ENCODE data around the gene ZIC4. TPM values are rescaled to one million over a fixed set of nuclear protein-coding genes. Genes with fewer than 3 reads are reported as not detected.

The ZIC4 gene
- total RNA-seq (2014; rRNA removed) = 1.1 and 3.4 TPM in 2 replicates
- 2.7 TPM for polyA plus RNA-seq (2012)

DNA sequence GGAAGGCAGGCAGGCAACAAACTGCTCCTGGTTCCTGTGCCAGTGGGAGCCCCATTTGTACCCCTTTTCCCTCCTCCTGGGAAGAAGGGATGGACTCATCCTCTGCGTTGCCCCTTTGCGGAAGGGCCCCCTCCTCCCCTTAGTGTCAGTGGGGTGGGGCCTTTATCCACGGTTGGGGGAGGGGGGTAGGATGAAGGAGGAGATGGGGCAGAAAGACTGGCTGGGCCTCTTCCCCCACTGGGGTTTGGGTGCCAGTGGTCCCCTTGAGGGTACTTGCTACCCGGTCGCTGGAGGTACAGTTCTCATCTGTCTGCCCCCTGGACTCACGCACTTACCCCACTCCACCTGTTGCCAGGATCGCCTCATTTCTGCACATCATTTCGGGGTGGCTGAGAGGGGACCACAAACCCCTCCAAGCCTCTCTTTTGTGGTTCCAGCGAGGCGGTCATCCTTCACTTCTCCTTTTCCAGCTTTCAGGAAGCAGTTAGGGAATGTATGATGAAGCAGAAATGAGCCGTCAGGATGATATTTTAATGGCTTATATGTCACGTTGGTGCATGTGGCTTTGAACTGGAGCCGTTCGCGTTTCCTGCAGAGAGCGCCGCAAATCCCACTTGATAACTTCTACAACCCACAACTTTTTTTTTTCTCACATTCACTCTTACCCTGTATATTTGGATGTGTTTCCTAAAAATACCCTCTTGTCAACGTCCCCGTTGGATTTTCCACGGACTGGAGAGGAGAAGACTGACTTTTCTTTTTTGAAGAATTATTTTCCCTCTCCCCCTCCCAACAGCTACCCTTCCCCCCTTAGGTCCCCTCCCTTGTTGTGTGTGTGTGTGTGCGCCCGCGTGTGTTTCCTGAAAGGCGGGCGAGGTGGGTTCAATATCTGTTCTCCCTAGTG, at the start of gene ZIC4:
ZIC4 (minus strand) TSS at position 516 of the 904 bp plus-strand sequence. CDS start 3,746 bp downstream, outside the sequence.
- DNase-seq (ENCODE audit: low read depth) = no peak

- no peak for DNase-seq (ENCODE audit: low read depth)
Measured at GRCh38 chr3:147449669-147450068, 43.3 kb upstream of the ZIC4 start.

- no peak for DNase-seq (ENCODE audit: low read depth)
Measured at GRCh38 chr3:147447224-147447623, 40.9 kb upstream of the ZIC4 start.

- DNase-seq (ENCODE audit: low read depth) = peak; percentile 19
Measured at GRCh38 chr3:147431751-147432150, 25.4 kb upstream of the ZIC4 start.

DNA sequence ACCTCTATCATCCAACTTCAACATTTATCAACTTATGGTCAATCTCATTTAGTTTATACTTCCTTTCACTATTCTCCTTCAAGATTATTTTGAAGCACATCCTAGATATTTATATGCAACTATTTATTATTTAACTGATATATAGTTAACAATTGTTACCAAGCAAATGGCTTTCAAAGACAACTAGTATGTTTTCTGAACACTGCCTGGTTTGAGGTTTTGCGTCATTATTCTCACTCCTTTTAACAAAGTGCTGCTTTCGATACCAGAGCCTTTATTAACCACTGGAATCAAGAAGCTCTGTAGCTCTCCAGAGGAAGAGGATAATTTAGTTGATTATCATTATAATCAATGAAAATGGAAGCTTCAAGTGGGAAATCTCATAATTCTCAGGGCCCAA, 22.4 kb upstream of the ZIC4 start:
- DNase-seq (ENCODE audit: low read depth) = no peak

GRCh38 chr3:147428326-147428725, 22.0 kb upstream of the ZIC4 start:
- no peak for DNase-seq (ENCODE audit: low read depth)

- DNase-seq (ENCODE audit: low read depth) = no peak
Measured at GRCh38 chr3:147427746-147428145, 21.4 kb upstream of the ZIC4 start.

GRCh38 chr3:147426931-147427330, 20.6 kb upstream of the ZIC4 start:
- DNase-seq (ENCODE audit: low read depth) = no peak

DNA sequence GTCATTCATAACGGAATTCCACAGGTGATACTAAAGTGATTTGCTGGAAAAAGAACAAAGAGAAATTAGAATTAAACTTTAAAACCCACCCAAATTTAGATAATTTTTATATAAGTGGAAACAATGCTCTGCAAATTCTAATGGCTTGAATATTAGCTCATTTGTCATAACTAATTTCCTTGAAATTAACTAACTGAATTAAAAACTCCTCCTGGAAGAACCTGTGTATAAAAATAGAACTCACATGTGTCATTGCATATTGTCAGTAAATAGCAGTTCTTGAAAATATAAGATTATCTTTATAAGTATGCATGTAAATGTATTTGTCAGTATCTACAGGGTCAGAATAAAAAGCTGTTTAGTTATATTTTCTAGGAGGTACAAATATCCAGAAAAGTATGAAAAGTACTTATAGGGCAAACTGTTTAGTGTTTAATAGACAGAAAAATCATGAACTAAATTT, 19.1 kb upstream of the ZIC4 start:
- no peak for DNase-seq (ENCODE audit: low read depth)

DNA sequence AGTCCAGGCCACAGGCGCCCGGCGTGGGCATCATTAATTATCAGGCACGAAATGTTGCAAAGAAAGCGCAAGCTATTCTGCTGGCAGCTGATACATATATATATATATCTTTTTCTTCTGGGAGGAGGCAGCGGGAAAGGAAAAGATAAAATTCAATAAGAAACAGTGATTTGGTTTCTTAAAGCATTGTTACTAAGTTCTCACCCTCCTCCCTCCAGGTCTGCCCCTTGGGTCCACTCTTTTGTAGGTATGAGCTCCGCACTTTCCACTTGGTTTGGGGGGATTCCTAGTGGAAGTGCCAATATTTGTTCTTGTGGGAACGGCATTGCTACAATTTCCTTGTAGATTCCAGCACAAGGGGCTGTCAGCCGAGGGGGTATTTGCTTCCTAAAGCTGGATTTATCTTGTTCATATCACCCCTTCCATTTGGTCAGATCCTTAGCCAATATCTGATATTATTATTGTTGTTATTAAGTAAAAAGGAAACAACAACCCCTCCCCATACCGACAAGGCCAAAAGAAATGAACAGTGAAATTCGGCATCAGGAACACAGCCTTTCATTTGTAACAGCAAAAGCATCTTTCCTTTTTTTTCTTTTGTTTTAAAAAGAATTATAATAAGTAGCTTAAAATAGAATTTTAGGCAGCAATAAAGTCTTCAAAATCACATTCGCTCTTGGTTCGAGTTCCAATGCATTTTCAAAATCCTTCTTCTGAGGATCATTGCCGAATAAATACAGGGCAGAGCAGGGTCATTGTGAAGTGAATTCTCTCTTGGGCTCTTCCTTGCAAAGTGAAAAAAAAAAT, 18.4 kb upstream of the ZIC4 start:
- no peak for DNase-seq (ENCODE audit: low read depth)

DNA sequence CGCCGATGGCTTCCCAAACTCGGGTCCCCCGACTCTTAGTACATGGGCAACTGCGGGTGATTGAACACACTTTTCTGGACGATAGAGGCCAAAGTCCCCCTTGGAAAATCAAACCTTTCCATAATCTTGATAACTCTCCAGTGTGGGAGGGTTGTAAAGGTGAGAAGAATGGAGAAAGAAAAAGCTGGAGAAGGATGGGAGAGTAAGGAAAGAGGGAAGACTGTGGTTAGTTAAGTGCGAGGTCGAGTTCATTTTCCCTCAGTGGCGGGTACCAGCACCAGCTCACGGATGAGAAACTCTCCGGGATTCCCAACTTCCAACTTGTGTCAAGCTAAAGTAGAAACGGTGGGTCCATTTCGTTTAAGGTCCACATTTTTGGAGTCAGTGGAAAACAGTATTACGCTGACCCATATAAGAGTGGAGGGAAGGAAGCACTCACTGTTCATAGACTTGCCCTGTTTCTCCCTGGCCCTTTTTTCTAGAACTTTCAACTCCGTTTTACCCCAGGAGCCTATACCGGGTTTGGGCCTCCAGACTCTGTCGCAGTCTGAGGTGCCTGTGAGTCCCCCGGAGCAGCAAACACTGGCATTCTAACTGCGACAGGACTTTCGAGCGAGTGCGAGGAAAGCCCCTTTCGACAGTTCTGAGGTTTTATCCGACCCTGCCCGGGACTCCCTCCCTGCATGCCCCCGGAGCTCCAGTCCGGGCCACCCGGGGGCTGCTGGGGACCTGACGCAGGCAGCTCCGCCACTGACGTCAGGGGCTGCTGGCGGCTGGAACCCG, 17.6 kb upstream of the ZIC4 start:
- no peak for DNase-seq (ENCODE audit: low read depth)

GRCh38 chr3:147423537-147423797, 17.1 kb upstream of the ZIC4 start:
- DNase-seq (ENCODE audit: low read depth) = no peak

GRCh38 chr3:147422601-147423536, 16.5 kb upstream of the ZIC4 start:
- DNase-seq (ENCODE audit: low read depth) = no peak

DNA sequence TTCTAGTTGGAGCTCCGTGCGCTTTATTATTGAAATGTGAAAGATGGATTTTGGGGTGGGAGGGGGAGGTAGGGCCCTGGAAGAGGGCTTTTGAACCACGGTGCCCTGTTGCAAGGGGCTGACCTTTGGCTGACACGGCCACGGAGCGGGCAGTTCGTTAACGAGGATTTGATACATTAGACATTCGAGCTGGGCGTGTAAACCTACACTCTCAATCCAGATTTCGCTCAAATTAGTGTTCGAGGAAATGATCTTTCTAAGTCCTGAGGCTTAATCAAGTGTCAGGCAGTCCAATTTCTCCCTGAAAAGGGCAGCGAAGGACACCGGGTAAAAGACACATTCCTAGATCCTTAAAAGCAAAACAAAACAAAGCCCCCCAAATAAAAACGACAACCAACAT, 15.9 kb upstream of the ZIC4 start:
- DNase-seq (ENCODE audit: low read depth) = no peak

DNA sequence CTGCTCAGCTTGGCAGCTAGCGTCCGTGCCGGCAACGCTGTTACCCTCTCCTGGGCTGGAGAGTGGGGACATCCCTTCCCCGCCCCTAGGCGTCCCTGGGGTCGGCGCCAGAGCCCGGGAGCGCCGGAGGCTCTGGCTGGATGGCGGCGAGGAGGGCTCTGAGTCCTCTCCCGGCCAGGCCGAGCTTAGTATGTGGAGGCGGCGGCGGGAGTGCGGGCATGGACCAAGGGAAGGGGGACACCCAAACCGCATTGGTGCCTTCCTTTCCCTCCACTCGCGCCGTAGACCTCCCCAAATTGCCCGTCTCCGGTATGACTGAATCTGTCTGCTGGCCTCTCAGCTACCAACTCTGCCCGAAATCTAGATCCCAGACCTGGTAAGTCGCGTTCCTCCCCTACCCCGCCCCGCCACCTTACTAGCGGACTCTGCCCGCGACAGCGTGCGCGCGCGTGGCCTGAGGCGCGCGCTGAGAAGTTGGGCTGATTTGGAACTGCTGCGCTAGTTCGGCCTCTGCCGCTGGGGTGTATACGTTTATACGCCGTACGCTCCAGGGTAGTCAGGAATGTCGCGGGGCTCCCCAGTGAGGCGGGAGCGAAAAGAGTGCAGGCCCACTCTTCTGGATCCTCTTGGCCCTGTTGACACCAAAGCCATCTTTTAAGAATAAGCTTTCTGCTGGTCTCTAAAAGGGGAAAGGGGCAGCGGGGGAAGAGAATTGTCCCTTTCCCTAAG, 15.0 kb upstream of the ZIC4 start:
- peak; percentile 61 for DNase-seq (ENCODE audit: low read depth)

DNA sequence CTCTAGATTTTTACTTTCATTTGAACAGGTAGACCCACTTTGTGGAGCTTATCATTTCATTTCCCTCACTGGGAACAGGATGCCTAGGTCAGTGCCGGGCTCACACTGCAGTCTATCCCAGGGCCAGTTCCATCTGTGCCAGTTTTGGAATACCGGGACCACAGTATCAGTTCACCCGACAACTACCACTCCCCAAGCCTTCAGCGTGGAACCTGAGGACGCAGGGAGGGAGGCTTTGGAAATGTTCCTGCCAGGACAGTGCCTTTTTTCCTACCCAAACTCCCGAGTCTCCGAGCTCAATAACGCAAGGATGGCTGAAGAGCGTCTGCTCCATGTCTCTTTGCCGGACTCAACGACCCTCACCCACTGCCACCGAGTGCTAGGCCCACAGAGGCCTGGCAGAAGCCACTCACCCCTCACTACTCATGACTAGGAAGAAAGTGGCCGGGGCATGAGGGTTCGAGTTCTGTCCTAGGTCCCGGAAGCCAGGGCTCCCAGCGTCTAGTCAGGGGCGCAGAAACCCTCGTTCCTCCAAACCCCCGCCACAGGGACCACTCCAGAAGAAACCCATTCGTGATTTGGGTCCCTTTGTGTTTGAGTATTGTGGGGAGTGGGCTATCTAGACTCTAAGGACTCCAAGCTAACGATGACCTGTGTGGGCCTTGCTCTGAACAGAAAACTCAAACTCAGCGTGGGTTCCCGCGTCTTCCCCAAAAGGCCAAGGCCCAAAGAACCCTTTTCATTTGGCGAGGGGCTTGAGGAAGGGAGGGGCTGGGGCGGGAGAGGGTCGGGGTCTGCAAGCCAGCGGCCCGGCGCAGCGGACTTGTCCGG, 14.2 kb upstream of the ZIC4 start:
- no peak for DNase-seq (ENCODE audit: low read depth)

GRCh38 chr3:147419781-147420224, 13.5 kb upstream of the ZIC4 start:
- no peak for DNase-seq (ENCODE audit: low read depth)

DNA sequence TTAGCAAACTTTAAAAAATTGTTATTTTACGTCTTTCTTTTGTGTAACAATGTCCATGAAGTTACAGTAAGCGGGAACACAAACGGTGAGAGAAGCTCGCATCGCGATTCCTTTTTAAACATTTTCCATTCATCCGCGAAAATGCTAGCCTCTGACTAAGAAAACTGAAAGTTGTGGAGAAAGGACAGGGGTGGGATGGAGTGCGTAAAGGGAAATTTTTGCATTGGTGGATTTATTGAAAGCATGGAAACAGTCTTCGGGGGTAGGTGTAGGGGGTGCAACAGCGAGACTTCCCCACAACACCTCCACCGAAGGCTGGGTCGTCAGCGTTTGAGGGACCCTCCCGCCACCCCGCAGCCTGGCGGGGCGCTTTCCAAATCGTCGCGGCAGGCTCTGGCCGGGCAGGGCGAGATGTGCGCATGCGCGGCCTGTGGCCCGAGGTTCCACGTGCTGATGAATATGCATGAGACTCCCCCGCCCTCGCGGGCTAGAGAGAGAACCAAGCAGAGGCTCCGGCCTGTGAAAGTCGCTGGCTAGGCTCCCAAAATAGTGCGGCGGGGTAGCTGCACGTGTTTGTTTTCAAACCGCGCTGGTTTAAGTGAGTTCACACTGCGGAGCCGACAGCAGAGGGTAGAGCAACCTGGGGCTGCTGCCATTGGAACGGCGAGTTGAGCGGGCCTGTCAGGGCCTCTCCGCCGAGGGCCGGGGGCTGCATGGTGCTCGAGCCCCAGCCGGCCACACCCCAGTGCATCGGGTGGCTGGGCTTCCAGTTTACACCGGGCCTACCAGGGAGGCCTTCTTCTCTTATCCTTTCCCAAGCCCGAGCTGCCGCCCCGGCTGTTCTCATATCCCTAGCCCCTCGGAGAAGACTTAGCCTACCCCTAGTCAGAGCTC, 12.7 kb upstream of the ZIC4 start:
- DNase-seq (ENCODE audit: low read depth) = peak; percentile 93

Data from LHCN-M2 (cell line).